Endothelial cell of umbilical vein (primary cell): ENCODE measurements around the gene SYNJ1.
A peak's percentile ranks its signal among the peaks of the same experiment; 100 is the strongest.

ENCODE experiments used
- POLR2A ChIP-seq: IDR thresholded peaks from 2 replicates; pipeline ENCODE4 v1.6.1; 2012; ENCODE audit warnings: low read depth, mild to moderate bottlenecking, control low read depth, low read length
- POLR2AphosphoS5 ChIP-seq: IDR thresholded peaks from 2 replicates; pipeline ENCODE4 v1.6.1; 2012; ENCODE audit warnings: low read depth, mild to moderate bottlenecking, control low read depth, low read length, moderate library complexity; ENCODE audit not compliant: insufficient read depth
- TF ChIP-seq, protein P1 (sequence below), 2 donors: IDR thresholded peaks; 1 replicate in 1 of 2; 2 replicates in 1 of 2; pipeline ENCODE4 v1.5.1; 2011; ENCODE audit warnings: low read length in 2 of 2, mild to moderate bottlenecking in 2 of 2, moderate library complexity in 2 of 2, control low read depth in 1 of 2, inconsistent platforms in 1 of 2, low read depth in 1 of 2; ENCODE audit not compliant: insufficient read depth in 1 of 2; ENCODE audit errors: extremely low read depth in 1 of 2

- TF ChIP-seq, protein P1, sequence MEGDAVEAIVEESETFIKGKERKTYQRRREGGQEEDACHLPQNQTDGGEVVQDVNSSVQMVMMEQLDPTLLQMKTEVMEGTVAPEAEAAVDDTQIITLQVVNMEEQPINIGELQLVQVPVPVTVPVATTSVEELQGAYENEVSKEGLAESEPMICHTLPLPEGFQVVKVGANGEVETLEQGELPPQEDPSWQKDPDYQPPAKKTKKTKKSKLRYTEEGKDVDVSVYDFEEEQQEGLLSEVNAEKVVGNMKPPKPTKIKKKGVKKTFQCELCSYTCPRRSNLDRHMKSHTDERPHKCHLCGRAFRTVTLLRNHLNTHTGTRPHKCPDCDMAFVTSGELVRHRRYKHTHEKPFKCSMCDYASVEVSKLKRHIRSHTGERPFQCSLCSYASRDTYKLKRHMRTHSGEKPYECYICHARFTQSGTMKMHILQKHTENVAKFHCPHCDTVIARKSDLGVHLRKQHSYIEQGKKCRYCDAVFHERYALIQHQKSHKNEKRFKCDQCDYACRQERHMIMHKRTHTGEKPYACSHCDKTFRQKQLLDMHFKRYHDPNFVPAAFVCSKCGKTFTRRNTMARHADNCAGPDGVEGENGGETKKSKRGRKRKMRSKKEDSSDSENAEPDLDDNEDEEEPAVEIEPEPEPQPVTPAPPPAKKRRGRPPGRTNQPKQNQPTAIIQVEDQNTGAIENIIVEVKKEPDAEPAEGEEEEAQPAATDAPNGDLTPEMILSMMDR (IDR thresholded peaks at IDR 0.05; ENCODE audit: extremely low read depth in 1 of 2, insufficient read depth in 1 of 2, low read depth in 1 of 2, low read length in 2 of 2): no peak
- TF ChIP-seq POLR2AphosphoS5: peak; percentile 74
- peak; percentile 75 for TF ChIP-seq POLR2A
These were observed at the start of gene SYNJ1 for GRCh38 chr21:32727687-32728455.
